Bronchial epithelial cell (primary cell): Measurements from ENCODE around the gene EMX2. TPM values are rescaled to one million over a fixed set of nuclear protein-coding genes. Genes with fewer than 3 reads are reported as not detected.

ENCODE experiments used
- DNase-seq: peaks from one replicate; pipeline ENCODE4 v3.0.0-alpha.2; 2010; ENCODE audit warnings: low read depth
- FAIRE-seq: peaks from 2 replicates; lab custom pipeline; 2011; peaks lifted over from hg19 to GRCh38; lab: Jason Lieb, UNC
- H3K27me3 ChIP-seq: 2 replicates; pipeline ENCODE4 v1.5.1; 2011; ENCODE audit warnings: low read length; ENCODE audit not compliant: control insufficient read depth, insufficient read depth
- H3K36me3 ChIP-seq: 2 replicates; pipeline ENCODE4 v1.5.1; 2011; ENCODE audit warnings: low read length; ENCODE audit not compliant: control insufficient read depth, insufficient read depth
- H3K4me3 ChIP-seq: 2 replicates; pipeline ENCODE4 v1.5.1; 2011; ENCODE audit warnings: mild to moderate bottlenecking, low read depth, low read length, control low read depth
- CTCF ChIP-seq: IDR thresholded peaks from 2 replicates; pipeline ENCODE4 v1.5.1; 2011; ENCODE audit warnings: mild to moderate bottlenecking, moderate library complexity, low read length, control low read depth, inconsistent platforms; ENCODE audit not compliant: insufficient read depth, severe bottlenecking
- total RNA-seq: library from RNA; depleted of rRNA; stranded (reverse); fragments of >200 nt; gene quantifications from 2 replicates; pipeline ENCODE4 v1.2.1, GENCODE V29; 2014

EMX2 gene
- total RNA-seq, 1 donor from 2014 or later, result not detected

- FAIRE-seq (peak; percentile 97), DNase-seq (no peak)
- Histone ChIP-seq H3K27me3 (no peaks in the 10 kb centered on the region), H3K4me3 (no peak overlapping the region), H3K36me3 (no peaks in the 10 kb centered on the region)
- no peak for TF ChIP-seq CTCF
Observed at GRCh38 chr10:117509573-117509972, 33.0 kb upstream of the EMX2 start.

GRCh38 chr10:117511601-117512390, 30.8 kb upstream of the EMX2 start:
- H3K4me3 ChIP-seq, result no peak overlapping the region
- no peaks in the 10 kb centered on the region for H3K36me3 ChIP-seq
- FAIRE-seq (no peak), DNase-seq (no peak)
- H3K27me3 ChIP-seq, result no peaks in the 10 kb centered on the region
- no peak for TF ChIP-seq CTCF

GRCh38 chr10:117514971-117515370, 27.6 kb upstream of the EMX2 start:
- Histone ChIP-seq H3K36me3 (no peaks in the 10 kb centered on the region), H3K27me3 (no peaks in the 10 kb centered on the region), H3K4me3 (no peak overlapping the region)
- no peak for FAIRE-seq
- no peak for DNase-seq
- TF ChIP-seq CTCF, result no peak

DNA sequence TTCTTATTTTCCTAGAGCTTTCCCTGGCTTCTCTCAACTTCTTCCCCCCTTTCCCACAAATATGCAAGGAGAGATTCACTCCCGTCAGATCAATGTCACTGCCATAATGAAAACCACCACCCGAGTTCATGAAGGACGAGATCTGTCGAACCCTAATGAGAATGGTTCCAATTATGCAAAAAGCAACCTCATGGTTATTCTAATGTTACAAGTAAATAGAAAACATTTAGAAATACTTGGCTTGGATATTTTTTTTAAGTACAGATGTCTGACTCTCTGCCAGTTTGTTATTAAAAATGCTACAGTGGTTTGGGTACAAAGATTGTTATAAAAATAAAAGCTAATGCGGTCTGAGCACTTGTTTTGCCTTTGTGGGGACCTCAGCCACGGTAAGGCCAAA, 25.9 kb upstream of the EMX2 start:
- DNase-seq (no peak), FAIRE-seq (no peak)
- no peaks in the 10 kb centered on the region for H3K36me3 ChIP-seq
- no peak for TF ChIP-seq CTCF
- no peaks in the 10 kb centered on the region for H3K27me3 ChIP-seq
- H3K4me3 ChIP-seq, result no peak overlapping the region

DNA sequence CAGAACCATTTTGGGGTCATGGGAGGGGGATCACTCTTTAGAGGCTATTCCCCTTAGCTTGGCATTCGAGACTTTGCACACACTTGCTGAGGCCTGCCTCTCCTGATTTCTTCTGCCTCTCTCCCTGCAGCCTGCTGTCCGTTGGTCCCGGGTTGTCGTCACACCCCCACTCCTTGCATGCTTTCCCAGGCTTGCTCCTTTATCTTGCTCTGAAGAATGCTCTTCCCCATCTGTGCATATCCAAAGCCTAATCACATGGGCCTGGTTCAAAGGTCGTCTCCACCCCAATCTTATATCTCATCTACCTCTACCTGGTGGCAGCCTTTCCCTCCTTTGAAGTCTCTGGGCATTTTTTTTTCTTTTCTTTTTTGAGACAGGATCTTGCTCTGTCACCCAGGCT, 24.3 kb upstream of the EMX2 start:
- FAIRE-seq (no peak), DNase-seq (no peak)
- no peak for TF ChIP-seq CTCF
- Histone ChIP-seq H3K27me3 (no peaks in the 10 kb centered on the region), H3K36me3 (no peaks in the 10 kb centered on the region), H3K4me3 (no peak overlapping the region)

- H3K36me3 ChIP-seq, result no peaks in the 10 kb centered on the region
- DNase-seq (no peak), FAIRE-seq (no peak)
- no peaks in the 10 kb centered on the region for H3K27me3 ChIP-seq
- H3K4me3 ChIP-seq, result no peak overlapping the region
- no peak for TF ChIP-seq CTCF
Observed at GRCh38 chr10:117519286-117519685, 23.3 kb upstream of the EMX2 start.
